ENCODE measurements around the gene FAM83G.

FAM83G gene

GRCh38 chr17:18992454-18993130 lies 12.0 kb downstream of the FAM83G start:
- no peak overlapping the region for H3K4me3 ChIP-seq (replicated peaks; ENCODE audit: low read depth, low read length)
- no peak for TF ChIP-seq CTCF (IDR thresholded peaks at IDR 0.05; ENCODE audit: low read depth, low read length, missing control alignments)

GRCh38 chr17:18991531-18992315 lies 12.8 kb downstream of the FAM83G start:
- no peak overlapping the region for H3K4me3 ChIP-seq (replicated peaks; ENCODE audit: low read depth, low read length)
- no peak for TF ChIP-seq CTCF (IDR thresholded peaks at IDR 0.05; ENCODE audit: low read depth, low read length, missing control alignments)
- DNase-seq (ENCODE audit: extremely low read depth, low read depth): no peak

More at GRCh38 chr17:18992454-18993130, 12.0 kb downstream of the FAM83G start:
- DNase-seq (ENCODE audit: extremely low read depth, low read depth): no peak

GRCh38 chr17:18990331-18990730 lies 14.2 kb downstream of the FAM83G start:
- TF ChIP-seq CTCF (IDR thresholded peaks at IDR 0.05; ENCODE audit: low read depth, low read length, missing control alignments): no peak
- DNase-seq (ENCODE audit: extremely low read depth, low read depth): no peak
- no peak overlapping the region for H3K4me3 ChIP-seq (replicated peaks; ENCODE audit: low read depth, low read length)

GRCh38 chr17:18988546-18989173 lies 15.9 kb downstream of the FAM83G start:
- no peak for DNase-seq (ENCODE audit: extremely low read depth, low read depth)
- no peak for TF ChIP-seq CTCF (IDR thresholded peaks at IDR 0.05; ENCODE audit: low read depth, low read length, missing control alignments)
- H3K4me3 ChIP-seq (replicated peaks; ENCODE audit: low read depth, low read length): no peak overlapping the region

- DNase-seq (ENCODE audit: extremely low read depth, low read depth): no peak
- H3K4me3 ChIP-seq (replicated peaks; ENCODE audit: low read depth, low read length): no peak overlapping the region
- TF ChIP-seq CTCF (IDR thresholded peaks at IDR 0.05; ENCODE audit: low read depth, low read length, missing control alignments): no peak
Observed at GRCh38 chr17:18987862-18988545, 16.6 kb downstream of the FAM83G start.

GRCh38 chr17:18987230-18987610 lies 17.3 kb downstream of the FAM83G start:
- no peak overlapping the region for H3K4me3 ChIP-seq (replicated peaks; ENCODE audit: low read depth, low read length)
- no peak for DNase-seq (ENCODE audit: extremely low read depth, low read depth)
- TF ChIP-seq CTCF (IDR thresholded peaks at IDR 0.05; ENCODE audit: low read depth, low read length, missing control alignments): no peak
